CD4-positive, alpha-beta T cell treated with Interleukin-15 for 1 hour (primary cell): ENCODE data around the gene RELT.
"Not testable (repeated sequence)": the region's sequence is repeated elsewhere in the genome, so short reads cannot be mapped to it uniquely, and the experiment has no call there.

ENCODE experiments used
- DNase-seq: peaks from one replicate; pipeline ENCODE4 v3.0.0-alpha.2; 2020

Gene RELT

DNA sequence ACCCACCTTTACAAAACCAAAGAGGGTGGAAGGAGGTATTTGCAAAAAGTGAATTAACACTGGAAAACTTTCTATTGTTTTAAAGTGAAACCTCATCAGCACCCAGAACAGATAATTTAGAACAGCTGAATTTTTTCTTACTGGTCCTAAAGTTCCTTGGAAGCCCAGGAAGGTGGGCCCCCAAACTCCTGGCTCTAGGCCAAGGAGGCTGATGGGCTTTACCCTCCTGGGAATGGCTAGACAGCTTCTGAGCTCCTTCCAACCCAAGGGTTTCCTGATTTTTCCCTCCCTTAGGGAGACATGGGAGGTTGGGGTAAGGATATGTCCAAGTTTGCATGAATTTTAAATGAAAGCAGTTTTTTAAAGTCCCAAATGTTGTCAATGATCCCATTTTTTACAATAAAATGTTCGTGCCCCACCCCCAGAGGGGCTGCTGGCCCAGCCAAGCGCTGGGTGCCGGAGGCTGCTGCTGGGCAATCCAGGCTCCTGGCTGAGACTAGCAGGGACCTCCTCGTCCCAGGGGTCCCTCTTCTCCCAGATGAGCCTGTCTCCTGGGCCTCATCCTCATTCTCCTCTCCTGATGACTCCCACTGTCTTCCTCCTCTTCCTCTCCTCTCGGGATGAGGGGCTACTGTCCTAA, 28.4 kb downstream of the RELT start:
- DNase-seq, result no peak

DNA sequence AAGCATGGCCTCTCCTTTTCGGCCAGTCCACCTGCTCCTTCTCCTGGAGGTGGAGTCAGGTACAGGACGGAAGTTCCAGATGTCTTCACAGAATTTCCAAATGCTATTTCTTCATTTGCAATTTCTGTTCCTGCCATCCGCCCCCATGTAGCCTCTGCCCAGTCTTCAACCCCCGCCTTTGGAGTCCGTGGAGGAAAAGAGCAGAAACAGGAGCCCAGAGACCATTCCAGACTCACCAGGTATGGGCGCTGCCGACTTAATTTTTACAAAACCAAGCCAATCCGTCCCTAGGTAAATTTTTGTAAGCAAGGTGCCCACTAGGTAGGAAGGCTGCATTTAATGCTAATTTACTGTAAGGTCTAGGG, 28.9 kb downstream of the RELT start:
- no peak for DNase-seq

DNA sequence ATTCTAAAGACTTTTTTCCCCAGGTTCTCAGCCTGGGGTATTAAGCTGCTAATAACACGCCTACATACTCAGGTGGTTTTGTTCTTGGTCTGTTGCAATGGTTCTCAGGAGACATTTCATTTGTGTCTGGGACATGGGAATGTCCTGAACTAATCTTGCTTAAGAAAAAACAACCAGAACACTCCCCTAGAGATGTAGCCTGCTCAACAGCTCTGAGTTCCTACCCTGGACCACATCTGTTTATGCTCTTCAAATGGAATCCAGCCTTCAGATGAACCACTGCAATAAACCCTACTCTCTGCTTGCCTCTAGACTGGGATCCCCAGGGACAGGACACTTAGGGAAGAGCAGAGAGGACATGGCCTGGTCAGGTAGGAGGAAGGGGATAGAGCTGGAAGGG, 29.9 kb downstream of the RELT start:
- no peak for DNase-seq

DNA sequence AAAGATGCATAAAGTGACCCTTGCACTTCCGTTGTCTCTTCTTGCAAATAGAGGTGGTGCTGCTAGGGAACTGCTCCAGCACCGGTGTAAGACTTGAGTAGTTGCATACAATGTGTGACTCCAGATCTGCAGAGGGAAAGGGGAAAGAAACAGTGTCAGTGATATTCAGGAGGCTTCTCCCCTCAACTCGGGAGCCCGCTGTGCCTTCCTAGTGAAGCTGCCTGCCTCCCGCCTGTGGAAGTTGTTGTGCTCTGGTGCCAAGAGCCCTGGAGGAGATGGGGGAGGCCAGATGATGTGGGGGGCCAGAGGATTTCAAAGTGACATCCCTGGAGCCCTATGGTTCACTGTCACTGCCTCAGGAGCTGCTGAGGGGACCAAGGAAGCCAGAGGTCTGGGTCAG, 30.4 kb downstream of the RELT start:
- no peak for DNase-seq

DNA sequence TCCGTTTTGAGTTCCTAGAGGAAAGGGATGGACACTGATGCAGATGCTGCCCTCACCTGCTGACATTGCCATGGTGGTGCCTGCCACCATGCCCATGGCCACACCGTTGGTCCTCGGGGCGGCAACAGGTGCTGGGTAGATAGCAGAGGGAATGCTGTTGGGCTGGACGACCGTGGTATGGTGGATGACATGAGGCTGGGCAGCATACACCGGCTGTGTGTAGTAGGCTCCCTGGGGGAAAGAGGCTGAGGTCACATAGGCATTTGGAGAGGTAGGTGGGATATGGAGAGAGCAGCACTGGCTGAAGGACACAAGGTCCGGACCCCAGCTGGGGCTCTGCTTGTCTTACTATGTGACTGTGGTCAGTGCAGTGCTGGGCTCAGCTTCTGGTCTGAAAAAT, 33.2 kb downstream of the RELT start:
- no peak for DNase-seq

DNA sequence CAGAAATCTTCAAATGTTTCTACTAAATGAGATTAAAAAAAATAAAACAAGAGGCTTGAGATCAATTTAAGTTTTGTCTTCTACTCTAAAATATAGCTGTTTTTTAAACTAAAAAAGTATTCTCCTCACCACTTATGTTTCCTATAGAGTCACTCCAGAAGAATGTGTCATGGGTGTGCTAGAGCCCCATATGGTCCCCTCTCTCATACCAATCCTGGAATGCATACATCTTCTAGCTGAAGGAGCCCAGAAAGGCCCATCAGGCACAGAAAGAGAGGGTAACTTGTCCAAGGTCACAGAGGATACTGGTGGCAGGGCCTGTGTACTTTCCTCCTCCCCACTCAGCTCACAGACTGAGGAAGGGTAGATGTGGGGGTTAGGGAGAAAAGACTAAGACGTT, 34.4 kb downstream of the RELT start:
- no peak for DNase-seq

DNA sequence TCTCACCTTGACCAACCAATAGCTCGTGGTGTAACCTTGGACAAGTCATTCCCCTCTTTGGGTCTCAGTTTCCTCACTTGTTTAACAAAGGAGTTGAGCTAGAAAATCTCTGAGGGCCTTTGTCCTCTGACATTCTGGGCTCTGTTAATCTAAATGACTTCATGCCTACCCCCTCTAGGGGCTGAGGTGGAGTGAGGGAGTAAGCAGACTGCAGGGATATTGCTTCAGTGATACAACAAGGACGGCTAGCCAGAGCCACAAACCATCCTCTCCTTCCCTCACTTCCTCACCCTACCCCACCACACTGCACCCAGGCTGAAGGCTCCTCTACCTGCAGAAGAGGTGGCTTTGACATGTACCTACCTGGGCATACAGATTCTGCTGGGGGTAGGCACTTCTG, 34.8 kb downstream of the RELT start:
- DNase-seq, result no peak

DNA sequence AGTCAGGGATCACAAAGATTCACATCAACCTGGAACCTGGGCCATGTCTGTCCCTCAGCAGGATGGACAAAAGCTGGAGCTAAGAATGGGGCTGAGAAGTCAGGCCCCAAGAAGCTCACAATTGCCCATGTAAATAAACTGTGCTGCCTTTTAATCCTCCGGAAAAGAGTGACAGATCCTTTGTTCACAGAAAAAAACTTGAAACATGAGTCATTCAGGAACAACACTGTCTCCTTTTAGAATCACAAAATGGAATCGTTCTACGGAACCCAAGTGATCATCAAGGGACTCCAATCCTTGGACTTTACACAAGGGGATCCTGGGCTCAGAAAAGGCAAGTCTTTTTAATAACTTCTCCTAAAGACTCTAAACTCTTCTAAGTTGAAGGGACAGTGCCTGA, 36.1 kb downstream of the RELT start:
- DNase-seq, result no peak

DNA sequence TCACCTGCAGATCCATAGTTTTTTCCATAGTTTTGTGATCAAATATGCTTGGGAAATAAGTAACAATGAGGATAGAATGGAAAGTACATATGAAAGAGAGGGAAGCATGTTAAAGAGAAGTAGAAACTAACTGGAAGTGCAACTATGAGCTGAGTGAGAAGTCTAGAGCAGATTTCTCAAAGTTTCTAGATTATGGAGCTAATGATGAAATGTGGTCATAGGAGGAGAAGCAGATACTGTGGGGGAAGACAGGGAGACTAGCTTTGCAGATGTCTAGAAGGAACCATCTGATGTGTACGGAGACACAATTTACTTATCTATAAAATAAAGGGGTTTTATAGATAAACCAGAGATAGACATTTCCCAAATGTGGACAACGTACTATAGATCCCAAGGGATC, 37.1 kb downstream of the RELT start:
- no peak for DNase-seq

DNA sequence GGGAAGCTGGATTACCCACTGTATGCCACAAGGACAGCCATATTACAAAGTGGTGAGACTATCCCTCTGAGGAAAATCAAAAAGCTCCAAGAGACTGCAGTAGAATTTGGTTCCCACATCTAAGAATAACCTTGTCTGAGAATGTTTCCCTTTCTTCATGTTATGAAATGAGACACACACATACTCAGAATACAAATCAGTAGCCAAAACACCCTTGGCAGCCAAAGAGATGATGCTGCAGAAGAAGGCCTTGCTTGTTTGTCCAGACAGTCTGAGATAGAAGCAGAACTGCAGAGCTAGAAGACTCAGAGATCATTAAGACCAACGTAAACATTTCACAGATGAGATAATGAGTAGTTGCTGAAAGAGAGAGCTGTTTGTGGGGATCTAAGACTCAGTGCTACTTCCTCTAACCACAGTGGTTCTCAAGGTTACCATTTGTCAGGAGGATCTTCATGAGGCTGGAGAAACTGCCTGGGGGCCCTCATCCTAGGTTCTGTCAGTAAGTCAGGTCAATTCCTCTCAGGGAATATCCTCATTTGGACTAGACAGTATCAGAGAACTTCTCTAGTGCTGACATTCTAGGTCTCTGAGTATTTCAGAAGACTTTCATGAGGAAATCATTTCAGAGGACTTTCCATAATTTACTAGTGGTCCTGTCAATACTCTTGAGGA, 38.9 kb downstream of the RELT start:
- DNase-seq, result no peak

DNA sequence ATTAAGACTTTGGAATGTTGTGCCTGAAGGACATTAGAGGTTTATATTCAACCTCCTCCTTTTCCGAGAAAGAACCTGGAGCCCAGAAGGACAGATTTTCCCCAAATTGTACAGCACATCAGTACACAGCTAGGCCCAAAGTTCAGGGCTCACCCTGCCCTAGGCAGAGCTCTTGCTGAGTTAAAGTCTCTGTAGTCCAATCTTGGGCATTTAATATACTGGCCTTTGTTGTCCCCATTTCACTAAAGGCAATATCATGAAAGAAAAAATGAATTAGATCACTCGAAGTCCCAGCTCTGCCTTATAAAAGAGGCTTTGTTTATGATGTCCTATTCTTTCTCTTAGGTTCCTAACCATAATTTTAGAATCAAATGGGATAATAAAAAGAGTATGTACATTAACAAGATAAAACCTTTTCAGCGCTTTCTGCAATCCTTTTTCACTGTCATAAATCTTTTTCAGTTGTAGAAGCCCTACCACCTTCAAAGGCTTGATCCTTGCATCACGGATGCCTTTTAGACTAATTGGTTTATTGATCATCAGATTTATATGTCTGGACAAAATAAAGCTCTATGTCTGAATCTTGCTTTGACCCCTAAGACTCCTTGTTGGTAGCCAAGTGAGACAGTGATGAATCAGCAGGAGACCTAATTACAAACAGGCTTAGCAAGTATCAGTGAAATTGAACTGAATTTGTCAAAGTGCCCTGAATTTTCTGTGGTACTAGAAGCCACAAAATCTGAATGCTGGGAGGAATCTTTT, 39.8 kb downstream of the RELT start:
- DNase-seq, result no peak

DNA sequence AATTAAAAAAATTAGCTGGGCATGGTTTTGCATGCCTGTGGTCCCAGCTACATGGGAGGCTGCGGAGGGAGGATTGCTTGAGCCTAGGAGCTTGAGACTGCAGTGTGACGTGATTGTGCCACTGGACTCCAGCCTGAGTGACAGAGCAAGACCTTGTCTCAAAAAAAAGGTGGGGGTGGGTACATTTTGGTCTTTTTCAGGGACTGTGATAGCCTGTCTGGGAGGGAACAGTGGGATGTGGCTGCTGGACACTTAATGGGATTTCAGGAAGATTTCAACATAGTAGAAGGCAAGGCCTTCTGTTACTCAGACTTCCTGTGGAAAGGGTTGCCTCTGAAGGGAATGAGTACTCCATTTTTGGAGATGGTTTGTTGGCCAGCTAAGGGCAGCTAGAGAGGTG, 40.6 kb downstream of the RELT start:
- DNase-seq, result no peak

DNA sequence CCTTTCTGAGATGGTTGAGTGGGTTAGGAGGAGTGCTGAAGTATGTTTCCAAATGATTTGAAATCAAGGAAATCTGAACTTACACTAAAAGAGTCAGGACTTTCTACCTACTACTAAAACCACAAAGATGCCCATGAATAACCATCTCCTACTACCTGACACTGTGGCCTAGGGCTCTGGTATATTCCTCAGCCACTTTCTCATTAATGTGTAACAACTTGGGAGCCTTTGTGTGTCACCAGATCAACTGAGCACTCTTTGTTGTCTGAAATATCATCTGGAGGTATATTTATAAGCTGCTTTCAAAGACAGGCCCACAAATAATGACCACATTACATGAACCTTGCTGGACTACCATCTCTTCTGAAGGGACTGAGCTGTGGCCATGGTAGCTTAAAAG, 43.9 kb downstream of the RELT start:
- DNase-seq, result no peak

DNA sequence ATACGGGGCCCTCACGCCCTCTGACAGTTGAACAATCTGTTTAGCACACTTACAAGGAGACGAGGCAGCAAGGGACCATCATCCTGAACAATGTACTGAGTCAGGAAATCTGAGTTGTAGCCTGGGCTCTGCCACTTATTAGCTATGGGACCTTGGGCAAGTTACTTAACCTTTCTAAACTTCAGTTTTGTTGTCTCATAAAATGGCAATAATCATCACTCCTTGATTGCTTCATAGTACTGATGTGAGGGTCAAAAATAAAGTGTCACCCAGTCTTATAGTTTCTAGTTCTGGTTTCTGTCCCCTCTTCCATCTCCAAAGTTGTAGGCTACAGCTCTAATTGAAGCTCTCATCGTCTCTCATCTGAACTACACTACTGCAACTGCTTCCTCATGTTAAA, 46.7 kb downstream of the RELT start:
- no peak for DNase-seq

DNA sequence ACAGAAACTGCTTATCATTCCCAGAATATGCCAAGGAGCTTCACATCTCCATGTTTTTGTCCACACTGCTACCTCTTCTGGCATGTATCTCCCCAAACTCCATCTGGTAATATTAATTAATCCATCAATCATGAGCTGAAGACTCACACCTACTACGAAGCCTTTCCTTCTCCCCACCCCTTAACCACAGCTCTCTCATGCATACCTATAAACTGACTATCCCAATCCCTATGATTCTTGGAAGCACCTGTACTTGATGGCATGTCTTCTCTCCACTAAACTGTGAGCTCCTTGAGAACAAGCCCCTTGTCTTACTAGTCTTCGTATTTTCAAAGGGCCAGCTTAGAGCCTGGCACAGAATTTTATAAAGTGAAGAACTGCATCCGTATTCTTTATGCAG, 47.3 kb downstream of the RELT start:
- no peak for DNase-seq

DNA sequence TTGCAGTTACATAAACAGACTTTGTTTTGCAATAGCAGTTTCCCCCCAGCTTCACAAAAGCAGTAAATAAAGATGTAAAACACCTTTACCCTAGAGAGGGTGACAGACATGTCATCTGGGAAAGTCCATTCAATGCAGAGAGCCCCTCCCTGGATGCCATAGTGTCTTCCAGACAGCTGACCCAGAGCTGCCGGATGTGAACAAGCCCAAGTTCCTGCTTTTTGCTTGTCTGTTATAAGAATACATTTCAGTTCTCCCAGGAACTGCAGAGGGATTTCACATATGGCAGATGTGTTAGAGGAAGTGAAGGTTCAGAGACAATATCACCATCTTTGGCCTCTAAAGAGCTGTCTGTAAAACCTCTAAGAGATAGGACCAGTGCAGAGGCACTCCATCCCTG, 48.9 kb downstream of the RELT start:
- peak; percentile 64 for DNase-seq

DNA sequence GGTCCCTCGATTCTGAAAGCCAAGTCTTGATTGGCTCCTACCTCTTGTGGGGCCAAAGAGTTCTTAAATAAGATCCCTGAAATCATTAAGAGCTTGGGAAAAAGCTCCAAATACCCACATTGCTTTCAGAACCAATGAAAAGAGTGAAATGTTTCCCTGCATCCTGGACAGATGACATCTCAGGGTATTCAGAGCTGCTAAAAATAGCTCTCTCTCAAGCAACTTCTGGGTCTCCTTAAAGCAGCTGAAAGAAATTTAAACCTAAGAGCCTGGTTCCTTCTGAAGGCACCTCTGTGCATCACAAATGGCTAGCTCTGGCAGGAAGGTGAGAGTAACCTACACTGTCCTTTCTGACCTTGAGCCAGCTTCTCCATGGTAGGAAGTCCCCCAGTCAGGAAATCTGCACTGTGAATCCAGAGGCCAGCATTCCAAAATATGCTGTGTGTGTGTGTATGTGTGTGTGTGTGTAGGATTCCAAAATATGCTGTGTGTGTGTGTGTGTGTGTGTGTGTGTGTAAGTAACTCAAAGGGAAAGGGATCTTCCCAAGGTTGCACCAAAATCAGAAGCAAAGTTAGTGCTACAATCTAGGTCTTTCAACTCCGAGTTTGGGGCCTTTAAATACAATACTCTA, 50.1 kb downstream of the RELT start:
- DNase-seq, result no peak

DNA sequence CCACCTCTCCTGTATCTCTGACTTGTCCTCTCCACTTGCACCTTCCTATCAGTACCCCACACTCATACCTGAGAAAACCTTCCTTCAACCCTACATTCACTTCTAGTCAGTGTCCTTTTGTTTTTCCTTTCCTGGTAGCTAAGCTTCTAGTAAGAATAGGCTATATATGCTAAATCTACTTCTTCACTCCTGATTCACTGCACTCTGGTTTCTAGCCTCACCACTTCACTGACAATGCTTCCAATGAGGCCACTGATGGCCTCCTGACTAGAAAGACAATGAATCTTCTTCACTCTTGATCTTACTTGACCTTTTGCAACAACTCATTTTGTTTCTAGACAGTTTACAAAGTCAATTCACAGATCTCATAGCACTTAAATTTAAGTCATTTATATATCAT, 52.0 kb downstream of the RELT start:
- no peak for DNase-seq

DNA sequence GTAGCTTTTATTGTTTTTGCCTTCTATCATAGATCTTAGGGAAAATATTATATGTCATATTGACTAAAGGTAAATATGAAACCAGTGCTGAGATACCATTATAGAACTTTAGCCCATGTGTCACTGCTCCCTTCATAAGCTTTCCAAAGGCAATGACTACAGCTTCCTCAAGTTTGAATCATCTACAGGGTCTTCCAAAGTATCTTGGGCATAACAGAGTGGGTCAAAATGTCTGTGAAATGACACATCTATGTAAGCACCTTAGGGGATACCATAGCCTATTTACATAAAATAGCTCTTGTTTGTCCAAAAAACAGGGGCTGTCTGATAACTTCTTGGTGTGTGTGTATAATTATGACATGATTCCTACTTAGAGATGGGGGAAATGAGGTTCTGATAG, 52.5 kb downstream of the RELT start:
- no peak for DNase-seq

DNA sequence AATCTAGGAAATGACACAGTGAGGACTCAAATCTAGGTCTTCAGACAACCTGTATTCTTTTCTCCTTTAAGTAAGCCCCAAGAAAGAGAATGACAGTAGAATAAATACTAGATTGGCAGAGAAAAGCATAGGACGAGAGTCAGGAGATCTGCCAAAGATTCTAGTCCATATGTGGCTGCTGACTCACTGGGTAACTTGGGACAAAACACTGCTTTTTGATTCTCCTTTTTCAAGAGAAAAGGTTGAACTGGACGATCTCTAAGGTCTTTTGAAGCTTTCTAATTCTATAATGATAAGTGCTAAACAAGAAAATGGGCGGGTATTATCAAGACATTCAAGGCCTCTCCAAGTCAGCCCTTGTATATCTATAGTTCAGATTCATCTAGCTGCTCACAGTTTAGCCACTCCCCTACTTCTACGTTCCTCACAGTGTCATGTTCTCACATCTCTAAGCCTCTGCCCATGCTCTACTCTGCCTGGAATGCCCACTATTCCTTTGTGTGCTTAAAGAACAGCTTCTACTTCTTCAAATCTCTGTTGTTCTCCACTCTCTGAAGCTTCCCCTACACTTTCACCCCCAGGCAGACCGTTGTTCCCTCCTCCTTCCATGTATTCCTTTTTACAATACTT, 53.0 kb downstream of the RELT start:
- no peak for DNase-seq

DNA sequence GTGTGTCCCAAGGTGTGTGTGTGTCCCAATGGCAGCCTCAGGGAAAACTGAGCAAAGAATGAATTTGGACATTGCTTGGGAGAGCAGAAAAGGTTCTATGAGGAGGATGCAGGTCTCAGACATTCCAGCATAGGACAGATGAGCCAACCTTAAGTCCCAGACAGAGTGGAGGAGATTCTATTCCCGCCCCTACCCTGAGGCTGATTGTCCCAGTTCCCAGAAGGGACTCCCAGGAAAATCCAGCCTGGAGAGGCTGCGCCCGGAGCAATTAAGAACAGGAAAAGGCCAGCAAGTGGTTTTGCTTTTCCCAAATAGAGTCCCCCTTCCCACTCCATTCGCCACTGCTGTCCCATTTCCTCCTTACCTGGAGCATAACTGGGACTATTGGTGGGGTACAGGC, 54.1 kb downstream of the RELT start:
- no peak for DNase-seq

DNA sequence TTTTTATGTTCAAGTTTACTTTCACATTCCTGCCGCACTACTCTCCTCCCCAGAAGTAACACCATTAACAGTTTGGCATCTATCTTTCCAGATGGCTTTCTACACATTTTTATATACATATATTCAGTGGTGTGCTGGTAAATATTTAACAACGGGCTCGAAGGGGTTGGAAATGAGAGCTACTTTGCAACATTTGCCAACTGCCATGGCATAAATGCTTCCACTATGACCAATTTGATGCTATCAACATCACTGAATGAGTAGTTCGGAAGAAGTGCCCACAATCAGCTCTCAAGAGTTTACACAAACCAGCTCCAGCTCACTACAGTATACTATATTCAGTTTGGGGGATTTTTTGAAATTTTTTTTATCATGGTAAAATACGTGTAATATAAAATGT, 55.2 kb downstream of the RELT start:
- DNase-seq, result no peak

DNA sequence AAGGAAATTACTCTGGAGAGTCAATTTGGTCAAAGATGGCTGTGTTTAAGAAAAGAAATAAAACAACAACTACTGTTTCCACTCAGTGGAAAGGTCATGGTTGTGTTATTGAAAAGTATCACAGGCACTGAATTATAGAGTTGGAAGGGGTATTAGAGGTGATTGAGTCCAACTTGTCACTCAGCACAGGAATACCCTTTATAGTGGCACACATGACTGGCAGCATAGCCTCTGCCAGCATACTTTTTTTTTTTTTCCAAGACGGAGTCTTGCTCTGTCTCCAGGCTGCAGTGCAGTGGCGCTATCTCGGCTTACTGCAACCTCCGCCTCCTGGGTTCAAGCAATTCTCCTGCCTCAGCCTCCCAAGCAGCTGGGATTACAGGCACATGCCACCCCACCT, 60.7 kb downstream of the RELT start:
- not testable (repeated sequence) for DNase-seq
